SKM-1 treated with dmso at 0.1 percent for 144 hours (cell line): ENCODE measurements around the gene ARL10.

ENCODE experiments used
- DNase-seq: peaks from one replicate; lab custom pipeline; 2025; ENCODE audit not compliant: unreplicated experiment; lab: John Stamatoyannopoulos, UW

Gene ARL10

GRCh38 chr5:176410486-176411180, 45.3 kb downstream of the ARL10 start:
- no peak for DNase-seq

DNA sequence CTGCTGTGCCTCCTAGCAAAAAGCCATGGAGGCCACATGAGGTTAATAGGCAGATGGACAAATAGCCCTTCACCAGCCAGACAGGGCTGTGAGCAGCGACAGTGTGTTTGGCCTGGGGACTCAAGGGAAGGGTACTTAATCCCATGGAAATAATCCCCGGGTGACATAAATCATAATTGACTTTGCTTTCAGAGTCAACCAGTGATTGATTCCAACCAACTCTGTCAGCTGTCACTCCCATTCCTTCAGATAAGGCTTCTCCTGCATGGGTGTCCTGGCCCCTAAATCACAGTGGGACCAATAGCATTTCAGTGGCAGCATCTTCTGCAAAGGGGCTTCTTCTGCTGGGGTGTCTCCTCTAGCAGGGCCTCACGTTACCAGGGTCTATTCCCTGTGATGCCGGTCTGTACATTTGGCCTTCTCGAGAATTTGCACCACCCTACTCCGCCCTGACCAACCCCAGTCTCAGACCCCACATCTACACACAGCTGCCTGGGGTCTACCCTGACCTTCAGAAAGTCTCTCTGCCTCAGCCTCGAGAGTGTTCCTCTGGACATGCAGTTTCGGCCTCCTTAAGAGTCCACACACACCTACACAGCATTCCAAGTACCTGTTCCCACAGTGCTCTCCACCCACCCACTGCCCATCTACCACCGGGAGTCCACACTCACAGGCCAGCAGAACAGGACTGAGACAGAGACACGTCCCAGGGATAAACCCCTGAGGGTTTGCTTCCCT, 47.4 kb downstream of the ARL10 start:
- DNase-seq = no peak

DNA sequence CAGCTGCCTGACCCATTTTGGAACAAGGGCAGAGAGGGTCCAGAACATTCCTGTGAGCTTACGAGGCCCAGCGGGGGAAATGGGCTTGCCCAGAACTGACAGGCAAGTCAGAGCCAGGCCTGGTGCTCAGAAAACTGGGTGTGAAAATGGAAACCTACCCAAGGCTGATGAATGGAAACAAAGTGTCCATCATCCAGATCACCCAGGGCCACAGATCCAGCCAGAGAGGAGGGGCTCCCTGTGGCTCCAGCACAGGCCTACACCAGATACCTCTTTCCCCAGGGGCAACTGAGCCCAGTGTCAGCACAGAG, 47.9 kb downstream of the ARL10 start:
- DNase-seq = no peak

GRCh38 chr5:176413709-176414191, 48.5 kb downstream of the ARL10 start:
- no peak for DNase-seq

GRCh38 chr5:176414704-176415103, 49.4 kb downstream of the ARL10 start:
- no peak for DNase-seq

- no peak for DNase-seq
Measured at GRCh38 chr5:176415240-176415951, 50.1 kb downstream of the ARL10 start.

GRCh38 chr5:176415952-176416924, 51.0 kb downstream of the ARL10 start, which contains the start of gene CLTB:
Gene CLTB (minus strand): TSS chr5:176416539. CDS start chr5:176416363, 176 bp downstream.
- DNase-seq = peak; percentile 86

DNA sequence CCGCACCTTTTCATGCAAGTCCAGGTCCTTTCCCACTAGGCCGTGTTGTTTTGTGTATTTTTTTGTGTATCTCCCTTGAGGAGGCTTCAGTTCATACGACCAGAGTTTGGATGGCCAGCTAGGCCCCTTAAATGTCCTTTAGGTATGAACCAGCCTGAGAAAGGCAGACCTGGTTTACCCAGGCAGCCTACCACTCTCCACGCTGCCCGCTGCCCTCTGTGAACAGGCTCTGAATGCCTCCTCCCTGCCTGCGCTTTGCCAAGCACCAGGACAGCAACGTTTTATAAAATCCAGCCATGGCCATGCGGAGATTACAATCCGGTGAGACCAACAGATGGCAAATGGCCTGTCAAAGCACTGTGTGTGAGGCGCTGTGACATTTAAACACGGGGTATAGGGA, 51.7 kb downstream of the ARL10 start:
- no peak for DNase-seq

DNA sequence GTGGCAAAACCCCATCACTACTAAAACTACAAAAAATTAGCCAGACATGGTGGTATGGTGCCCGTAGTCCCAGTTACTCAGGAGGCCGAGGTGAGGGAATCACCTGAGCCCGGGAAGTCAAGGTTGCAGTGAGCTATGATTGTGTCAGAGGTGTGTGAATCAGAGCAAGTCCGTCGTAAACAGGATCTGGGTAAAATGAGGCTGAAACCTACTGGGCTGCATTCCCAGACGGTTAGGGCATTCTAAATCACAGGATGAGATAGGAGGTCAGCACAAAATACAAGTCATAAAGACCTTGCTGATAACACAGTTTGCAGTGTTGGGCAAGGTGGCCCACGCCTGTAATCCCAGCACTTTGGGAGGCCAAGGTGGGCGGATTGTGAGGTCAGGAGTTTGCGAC, 53.0 kb downstream of the ARL10 start:
- DNase-seq = no peak

GRCh38 chr5:176420086-176420485, 54.8 kb downstream of the ARL10 start:
- no peak for DNase-seq

GRCh38 chr5:176420972-176421544, 55.8 kb downstream of the ARL10 start:
- no peak for DNase-seq

GRCh38 chr5:176424181-176424580, 58.9 kb downstream of the ARL10 start:
- no peak for DNase-seq

DNA sequence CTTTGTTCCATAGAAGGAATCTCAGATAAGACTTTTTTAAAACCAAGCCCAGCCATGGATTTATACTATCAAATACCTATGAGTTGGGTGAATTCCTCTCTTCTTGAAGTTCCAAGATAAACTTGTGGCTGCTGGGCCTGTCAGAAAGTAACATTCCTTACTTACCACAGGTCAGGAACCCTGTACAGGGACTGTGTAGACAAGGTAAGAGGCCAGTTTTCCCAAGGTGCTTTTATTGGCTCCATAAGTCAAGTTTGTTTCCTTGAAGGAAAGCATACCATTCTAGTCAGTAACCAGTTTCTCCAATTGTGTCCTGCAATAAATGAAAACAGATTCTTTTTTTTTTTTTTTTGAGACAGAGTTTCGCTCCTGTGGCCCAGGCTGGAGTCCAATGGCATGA, 59.9 kb downstream of the ARL10 start:
- no peak for DNase-seq

- no peak for DNase-seq
Measured at GRCh38 chr5:176425791-176426190, 60.5 kb downstream of the ARL10 start.

- DNase-seq = no peak
Measured at GRCh38 chr5:176426876-176427275, 61.6 kb downstream of the ARL10 start.

- DNase-seq = no peak
Measured at GRCh38 chr5:176427971-176428370, 62.7 kb downstream of the ARL10 start.

DNA sequence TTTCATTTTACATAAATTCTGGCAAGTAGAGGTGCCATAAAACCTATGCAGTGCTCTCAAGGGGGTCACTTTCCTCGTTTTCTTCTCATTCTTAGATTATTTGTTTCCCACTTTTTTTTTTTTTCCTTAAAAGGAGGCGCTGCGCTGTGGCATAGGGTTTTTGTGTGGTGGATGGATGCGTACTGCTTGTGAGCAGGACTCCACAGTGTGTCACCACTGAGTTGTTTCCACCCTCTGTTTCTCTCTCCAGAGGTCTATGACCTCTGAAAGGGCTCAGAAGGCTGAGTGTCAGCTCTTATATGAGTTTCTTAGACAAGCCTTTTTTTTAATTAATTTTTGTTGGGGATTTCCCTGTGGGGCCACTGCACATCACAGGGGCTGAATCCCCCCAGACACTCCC, 64.7 kb downstream of the ARL10 start:
- DNase-seq = no peak
